H1 (cell line): ENCODE data around the gene CACNA1E. TPM values are rescaled to one million over a fixed set of nuclear protein-coding genes. Genes with fewer than 3 reads are reported as not detected.

ENCODE experiments used
- CTCF ChIA-PET: fragments of 300-600 bp; sonication (Branson Sonifier 250); formaldehyde crosslinking; loops from one replicate; lab custom pipeline; 2021; ENCODE audit not compliant: partially characterized antibody; lab: Charles Lee
- POLR2A ChIA-PET: fragments of 300-600 bp; sonication (Branson Sonifier 250); formaldehyde crosslinking; loops from one replicate; lab custom pipeline; 2021; ENCODE audit warnings: inconsistent platforms; ENCODE audit not compliant: partially characterized antibody; lab: Charles Lee
- DNase-seq, 2 experiments: peaks; one replicate each; pipeline versions ENCODE4 v3.0.0 to v3.0.0-alpha.2; 2010 to 2022; ENCODE audit warnings: low spot score in 2 of 2, low read depth in 1 of 2, mixed read lengths in 1 of 2
- FAIRE-seq: peaks from 2 replicates; lab custom pipeline; 2011; peaks lifted over from hg19 to GRCh38; lab: Jason Lieb, UNC
- H2AFZ ChIP-seq: 2 replicates; pipeline ENCODE4 v1.8.1; 2012; ENCODE audit warnings: low read length, inconsistent platforms
- H2AK5ac ChIP-seq: 2 replicates; pipeline ENCODE4 v1.6.1; 2013; ENCODE audit warnings: low read depth, low read length
- H2BK120ac ChIP-seq: replicated peaks from 2 replicates; pipeline ENCODE3; 2013; ENCODE audit warnings: low read depth, low read length, inconsistent platforms
- H2BK12ac ChIP-seq: 2 replicates; pipeline ENCODE4 v1.6.1; 2013; ENCODE audit warnings: low read depth, low read length
- H2BK15ac ChIP-seq: 2 replicates; pipeline ENCODE4 v1.6.1; 2013; ENCODE audit warnings: low read length
- H2BK20ac ChIP-seq: 2 replicates; pipeline ENCODE4 v1.6.1; 2013; ENCODE audit warnings: low read length
- H2BK5ac ChIP-seq: 2 replicates; pipeline ENCODE4 v1.6.1; 2013; ENCODE audit warnings: low read depth, low read length
- H3K14ac ChIP-seq: 2 replicates; pipeline ENCODE4 v1.6.1; 2013; ENCODE audit warnings: inconsistent platforms; ENCODE audit not compliant: insufficient read length
- H3K18ac ChIP-seq: 2 replicates; pipeline ENCODE4 v1.6.1; 2013; ENCODE audit warnings: low read length; ENCODE audit errors: extremely low read depth
- H3K23ac ChIP-seq: 2 replicates; pipeline ENCODE4 v1.6.1; 2013; ENCODE audit warnings: inconsistent platforms; ENCODE audit not compliant: insufficient read length
- H3K23me2 ChIP-seq: 2 replicates; pipeline ENCODE4 v1.6.1; 2013; ENCODE audit warnings: low read depth, low read length
- H3K27ac ChIP-seq: 2 replicates; pipeline ENCODE4 v1.6.1; 2011; ENCODE audit warnings: low read depth, low read length, inconsistent platforms
- H3K27me3 ChIP-seq, 4 experiments: replicated peaks in 1 of 4; 1 replicate in 1 of 4; 2 replicates in 3 of 4; pipeline versions ENCODE4 v1.6.1 to v1.8.1; 2011 to 2013; ENCODE audit warnings: low read length in 3 of 4, mild to moderate bottlenecking in 3 of 4, inconsistent platforms in 2 of 4, mixed read lengths in 2 of 4, moderate library complexity in 1 of 4; ENCODE audit not compliant: control insufficient read depth in 3 of 4, insufficient read depth in 3 of 4; ENCODE audit errors: extremely low read depth in 1 of 4
- H3K36me3 ChIP-seq, 4 experiments: 2 replicates each; pipeline versions ENCODE4 v1.6.1 to v1.8.1; 2011 to 2013; ENCODE audit warnings: mild to moderate bottlenecking in 4 of 4, low read length in 3 of 4, moderate library complexity in 2 of 4, control low read depth in 1 of 4, inconsistent platforms in 1 of 4; ENCODE audit not compliant: insufficient read depth in 4 of 4, control insufficient read depth in 2 of 4
- H3K4ac ChIP-seq: replicated peaks from 2 replicates; pipeline ENCODE3; 2013; ENCODE audit warnings: low read length, low read depth, mixed read lengths, inconsistent platforms; ENCODE audit not compliant: insufficient read length
- H3K4me1 ChIP-seq, 4 experiments: replicated peaks in 1 of 4; 1 replicate in 1 of 4; 2 replicates in 3 of 4; pipeline versions ENCODE4 v1.6.1 to v1.8.1; 2011 to 2013; ENCODE audit warnings: low read length in 3 of 4, inconsistent platforms in 2 of 4, mixed read lengths in 1 of 4; ENCODE audit not compliant: insufficient read depth in 4 of 4, control insufficient read depth in 3 of 4
- H3K4me2 ChIP-seq, 2 experiments: 2 replicates each; pipeline versions ENCODE4 v1.6.1 to v1.8.1; 2011 to 2013; ENCODE audit warnings: low read depth in 2 of 2, low read length in 2 of 2, control low read depth in 1 of 2, inconsistent platforms in 1 of 2, mild to moderate bottlenecking in 1 of 2; ENCODE audit not compliant: insufficient read depth in 1 of 2
- H3K4me3 ChIP-seq, 4 experiments: fragments of 200-600, 300-600 bp in 1 of 4; sonication (generic), shearing (Covaris generic), sonication (Bioruptor Twin) in 1 of 4; 2 replicates each; pipeline versions ENCODE4 v1.5.1 to v1.8.1; 2011 to 2016; ENCODE audit warnings: low read length in 4 of 4, low read depth in 3 of 4, control low read depth in 2 of 4, inconsistent platforms in 2 of 4, mild to moderate bottlenecking in 2 of 4, mixed read lengths in 1 of 4, moderate library complexity in 1 of 4; ENCODE audit not compliant: insufficient read depth in 2 of 4; ENCODE audit errors: extremely low read depth in 1 of 4
- H3K56ac ChIP-seq: replicated peaks from 2 replicates; pipeline ENCODE3; 2013; ENCODE audit warnings: low read depth, mild to moderate bottlenecking, mixed read lengths, low read length, inconsistent platforms; ENCODE audit not compliant: insufficient read length
- H3K79me1 ChIP-seq: 2 replicates; pipeline ENCODE4 v1.6.1; 2013; ENCODE audit warnings: low read depth, low read length, control low read depth
- H3K79me2 ChIP-seq, 2 experiments: 2 replicates each; pipeline versions ENCODE4 v1.6.1 to v1.8.1; 2012 to 2013; ENCODE audit warnings: low read length in 2 of 2, mild to moderate bottlenecking in 2 of 2, inconsistent platforms in 1 of 2; ENCODE audit not compliant: insufficient read depth in 2 of 2, control insufficient read depth in 1 of 2
- H3K9ac ChIP-seq, 4 experiments: replicated peaks in 1 of 4; 1 replicate in 1 of 4; 2 replicates in 3 of 4; pipeline versions ENCODE4 v1.6.1 to v1.8.1; 2011 to 2013; ENCODE audit warnings: low read depth in 3 of 4, low read length in 3 of 4, control low read depth in 2 of 4, mild to moderate bottlenecking in 2 of 4, moderate library complexity in 2 of 4, inconsistent platforms in 1 of 4; ENCODE audit errors: extremely low read depth in 1 of 4
- H3K9me3 ChIP-seq, 2 experiments: 2 replicates each; pipeline versions ENCODE4 v1.6.1 to v1.8.1; 2012 to 2013; ENCODE audit warnings: mild to moderate bottlenecking in 2 of 2, moderate library complexity in 2 of 2, control low read depth in 1 of 2, inconsistent platforms in 1 of 2, low read depth in 1 of 2, low read length in 1 of 2, mixed read lengths in 1 of 2; ENCODE audit not compliant: insufficient read depth in 2 of 2
- H4K20me1 ChIP-seq, 2 experiments: replicated peaks in 1 of 2; 2 replicates each; pipeline versions ENCODE3 to v1.8.1; 2011 to 2013; ENCODE audit warnings: inconsistent platforms in 2 of 2, low read length in 2 of 2, mild to moderate bottlenecking in 1 of 2; ENCODE audit not compliant: insufficient read depth in 2 of 2, control insufficient read depth in 1 of 2
- H4K5ac ChIP-seq: 2 replicates; pipeline ENCODE4 v1.6.1; 2013; ENCODE audit warnings: low read length, low read depth, mixed read lengths, inconsistent platforms; ENCODE audit not compliant: insufficient read length
- H4K8ac ChIP-seq: 2 replicates; pipeline ENCODE4 v1.8.0; 2013; ENCODE audit warnings: mild to moderate bottlenecking, moderate library complexity, low read length, inconsistent platforms; ENCODE audit not compliant: insufficient read depth; ENCODE audit errors: extremely low read depth
- H4K91ac ChIP-seq: replicated peaks from 2 replicates; pipeline ENCODE3; 2013; ENCODE audit warnings: low read length, mixed read lengths, inconsistent platforms; ENCODE audit not compliant: insufficient read length
- GTF2F1 ChIP-seq: IDR thresholded peaks from 2 replicates; pipeline ENCODE4 v1.6.1; 2012; ENCODE audit warnings: low read depth, low read length, improper control_type of control experiment, borderline replicate concordance
- JUND ChIP-seq: IDR thresholded peaks from 2 replicates; pipeline ENCODE4 v1.6.1; 2011; ENCODE audit warnings: mild to moderate bottlenecking, improper control_type of control experiment, low read length
- KDM5A ChIP-seq: fragments of 200-600 bp; IDR thresholded peaks from 2 replicates; pipeline ENCODE4 v1.7.1; 2012; ENCODE audit warnings: mild to moderate bottlenecking, low read length, inconsistent platforms, mixed read lengths
- RNF2 ChIP-seq: fragments of 200-900, 300-1000 bp; sonication (generic); IDR thresholded peaks from 2 replicates; pipeline ENCODE4 v1.7.1; 2016; ENCODE audit warnings: borderline replicate concordance, low read depth, mild to moderate bottlenecking, antibody characterized with exemption, low read length; ENCODE audit not compliant: poor library complexity, severe bottlenecking; ENCODE audit errors: missing control alignments
- WGBS, 2 experiments: shearing (Covaris generic) in 1 of 2; methylation state at CpG; one replicate each; pipeline versions ENCODE4 v1.1.6 to v1.1.7; 2013 to 2015; ENCODE audit warnings: low lambda C conversion rate in 2 of 2, mixed read lengths in 2 of 2, inconsistent platforms in 1 of 2, low coverage in 1 of 2, missing lambda C conversion rate in 1 of 2; ENCODE audit not compliant: insufficient replicate concordance in 2 of 2, insufficient coverage in 1 of 2, insufficient read length in 1 of 2; ENCODE audit errors: extremely low coverage in 1 of 2, missing lambda C conversion rate in 1 of 2; 5-methylcytosine and 5-hydroxymethylcytosine counted together
- polyA plus RNA-seq, 7 experiments: library from polyadenylated mRNA; depleted of rRNA in 3 of 7; stranded (reverse) in 5 of 7; unstranded in 2 of 7; fragments of >200 nt in 5 of 7; fragments of 200-250 nt in 2 of 7; gene quantifications; 1 replicate in 5 of 7; 2 replicates in 1 of 7; 4 replicates in 1 of 7; pipeline versions ENCODE4 v1.2.1 to v1.2.3, GENCODE V29; 2011 to 2013; ENCODE audit warnings: missing spikeins in 2 of 7, mixed read lengths in 2 of 7
- total RNA-seq: library from RNA; stranded (reverse); fragmentation: NEBNext Ultra II Directional; extraction: Animal tissue kit (Norgen Biotek cat#: 25700); gene quantifications from 2 replicates; pipeline ENCODE4 v1.2.1, GENCODE V29; 2021

Gene CACNA1E
- total and polyA plus RNA-seq, 2 of the 8 experiments (the other 6 are each of a cell fraction or from before 2014, with no cell fraction given) = 0.98 to 1.3 TPM

DNA sequence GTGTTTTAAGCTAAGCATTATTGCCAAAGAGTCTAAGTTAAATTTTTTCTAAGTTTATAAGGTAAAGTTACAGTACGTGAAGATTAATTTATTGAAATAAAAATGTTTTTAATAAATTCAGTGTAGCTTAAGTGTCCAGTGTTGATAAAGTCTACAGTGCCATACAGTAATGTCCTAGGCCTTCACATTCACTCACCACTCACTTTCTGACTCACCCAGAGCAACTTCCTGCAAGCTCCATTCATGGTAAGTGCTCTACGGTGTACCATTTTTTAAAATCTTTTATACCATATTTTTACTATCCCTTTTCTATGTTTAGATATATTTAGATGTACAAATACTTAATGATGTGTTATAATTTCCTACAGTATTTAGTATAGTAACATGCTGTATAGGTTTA, 173.2 kb downstream of the CACNA1E start:
- Histone ChIP-seq H3K23ac (no peak overlapping the region), H3K27me3 (no peaks in the 10 kb centered on the region), H2BK12ac (no peak overlapping the region), H3K4me3 (no peak overlapping the region), H2BK5ac (no peak overlapping the region), H2BK120ac (no peak overlapping the region), H3K14ac (no peak overlapping the region), H3K9me3 (peaks cover 0 to 6% of the 10 kb centered on the region in 2 experiments; a peak in 1 of 4 replicates), H2AFZ (no peak overlapping the region), H3K4me1 (0 out of 7 replicates have a peak, but pooled peaks cover 0 to 3% (median 0%) of the 10 kb centered on the region in 4 experiments), H3K79me2 (no peaks in the 10 kb centered on the region), H3K56ac (no peak overlapping the region), H4K20me1 (no peaks in the 10 kb centered on the region), H3K36me3 (0 out of 8 replicates have a peak, but pooled peaks cover 0 to 2% (median 0%) of the 10 kb centered on the region in 4 experiments), H2BK20ac (no peak overlapping the region), H2AK5ac (no peak overlapping the region), H3K4me2 (no peak overlapping the region), H3K79me1 (no peaks in the 10 kb centered on the region), H3K23me2 (no peaks in the 10 kb centered on the region), H4K8ac (no peak overlapping the region), H4K91ac (no peak overlapping the region), H3K4ac (no peak overlapping the region), H2BK15ac (no peak overlapping the region), H3K9ac (no peak overlapping the region), H3K27ac (no peak overlapping the region), H4K5ac (no peak overlapping the region), H3K18ac (no peak overlapping the region)
- WGBS, 2 experiments = 48% methylated on average over 2 of the region's 2 CpGs; no CpG with 5 or more reads in 1 of the 2 experiments
- no peak for DNase-seq
- POLR2A ChIA-PET = no interaction called here
- TF ChIP-seq KDM5A = no peak
- TF ChIP-seq JUND = no peak
- TF ChIP-seq GTF2F1 = no peak
- no peak for TF ChIP-seq RNF2
- FAIRE-seq = no peak
- CTCF ChIA-PET = interaction anchor here (1.0 to 1.8 kb wide), 4 partner anchors 10 to 280 kb away, joined by 3 to 8 read pairs (median 4); no protein-coding TSS in a partner anchor
